Neural progenitor cell (in vitro differentiated cells): ENCODE data around the gene FAM118B.

Source experiments
- EZH2 ChIP-seq: fragments of 200-600 bp; sonication (generic); IDR thresholded peaks from 2 replicates; pipeline ENCODE4 v1.6.1; 2017; ENCODE audit warnings: antibody characterized with exemption, mild to moderate bottlenecking, moderate library complexity
- TF ChIP-seq, protein P1 (sequence below): fragments of 200-600 bp; sonication (generic); IDR thresholded peaks from 2 replicates; pipeline ENCODE4 v1.5.1; 2017; ENCODE audit warnings: antibody characterized with exemption, mild to moderate bottlenecking

DNA sequence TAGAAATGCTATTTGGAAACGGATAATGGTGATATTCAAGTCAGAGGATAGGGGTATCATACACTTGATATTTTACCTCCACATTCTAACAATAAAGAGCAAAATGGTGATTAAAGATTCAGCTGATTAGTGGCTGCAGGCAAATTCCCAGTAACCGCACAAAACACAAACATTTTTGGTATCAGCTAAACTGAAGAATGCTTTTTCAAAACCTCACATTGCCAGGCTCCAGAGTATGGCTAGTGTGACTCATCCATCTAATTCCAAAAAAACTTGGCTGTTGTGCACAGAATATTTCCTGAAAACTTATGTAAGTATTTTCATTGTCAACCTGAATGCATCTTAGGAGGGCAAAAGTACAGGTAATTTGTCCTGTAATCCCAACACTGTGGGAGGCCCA is 46.2 kb downstream of the FAM118B start:
- TF ChIP-seq, protein P1, sequence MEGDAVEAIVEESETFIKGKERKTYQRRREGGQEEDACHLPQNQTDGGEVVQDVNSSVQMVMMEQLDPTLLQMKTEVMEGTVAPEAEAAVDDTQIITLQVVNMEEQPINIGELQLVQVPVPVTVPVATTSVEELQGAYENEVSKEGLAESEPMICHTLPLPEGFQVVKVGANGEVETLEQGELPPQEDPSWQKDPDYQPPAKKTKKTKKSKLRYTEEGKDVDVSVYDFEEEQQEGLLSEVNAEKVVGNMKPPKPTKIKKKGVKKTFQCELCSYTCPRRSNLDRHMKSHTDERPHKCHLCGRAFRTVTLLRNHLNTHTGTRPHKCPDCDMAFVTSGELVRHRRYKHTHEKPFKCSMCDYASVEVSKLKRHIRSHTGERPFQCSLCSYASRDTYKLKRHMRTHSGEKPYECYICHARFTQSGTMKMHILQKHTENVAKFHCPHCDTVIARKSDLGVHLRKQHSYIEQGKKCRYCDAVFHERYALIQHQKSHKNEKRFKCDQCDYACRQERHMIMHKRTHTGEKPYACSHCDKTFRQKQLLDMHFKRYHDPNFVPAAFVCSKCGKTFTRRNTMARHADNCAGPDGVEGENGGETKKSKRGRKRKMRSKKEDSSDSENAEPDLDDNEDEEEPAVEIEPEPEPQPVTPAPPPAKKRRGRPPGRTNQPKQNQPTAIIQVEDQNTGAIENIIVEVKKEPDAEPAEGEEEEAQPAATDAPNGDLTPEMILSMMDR: no peak
- TF ChIP-seq EZH2: no peak
